H1 (cell line): ENCODE measurements around the gene NPFFR2. TPM values are rescaled to one million over a fixed set of nuclear protein-coding genes. Genes with fewer than 3 reads are reported as not detected.

Experiments
- BACH1 ChIP-seq: IDR thresholded peaks from 2 replicates; pipeline ENCODE4 v1.6.1; 2012; ENCODE audit warnings: low read length, improper control_type of control experiment
- GABPA ChIP-seq: IDR thresholded peaks from 2 replicates; pipeline ENCODE4 v1.6.1; 2011; ENCODE audit warnings: mild to moderate bottlenecking, low read length, moderate library complexity, borderline replicate concordance; ENCODE audit not compliant: insufficient read depth
- KDM4A ChIP-seq: IDR thresholded peaks from one replicate; pipeline ENCODE4 v1.7.1; 2012; ENCODE audit warnings: low read depth, mild to moderate bottlenecking, moderate library complexity, low read length, inconsistent platforms; ENCODE audit not compliant: severe bottlenecking
- SIRT6 ChIP-seq: IDR thresholded peaks from one replicate; pipeline ENCODE4 v1.7.1; 2012; ENCODE audit warnings: low read length, inconsistent platforms
- polyA plus RNA-seq, 7 experiments: library from polyadenylated mRNA; depleted of rRNA in 3 of 7; stranded (reverse) in 5 of 7; unstranded in 2 of 7; fragments of >200 nt in 5 of 7; fragments of 200-250 nt in 2 of 7; gene quantifications; 1 replicate in 5 of 7; 2 replicates in 1 of 7; 4 replicates in 1 of 7; pipeline versions ENCODE4 v1.2.1 to v1.2.3, GENCODE V29; 2011 to 2013; ENCODE audit warnings: missing spikeins in 2 of 7, mixed read lengths in 2 of 7
- total RNA-seq: library from RNA; stranded (reverse); fragmentation: NEBNext Ultra II Directional; extraction: Animal tissue kit (Norgen Biotek cat#: 25700); gene quantifications from 2 replicates; pipeline ENCODE4 v1.2.1, GENCODE V29; 2021
- TF ChIP-seq, protein P1 (sequence below): fragments of 300-600 bp; sonication (generic); IDR thresholded peaks from 2 replicates; pipeline ENCODE4 v1.7.1; 2012; ENCODE audit warnings: low read length, moderate library complexity, mild to moderate bottlenecking, inconsistent platforms; ENCODE audit not compliant: insufficient replicate concordance

NPFFR2 gene
- total and polyA plus RNA-seq, 2 of the 8 experiments (the other 6 are each of a cell fraction or from before 2014, with no cell fraction given) = 0.26 to 0.53 TPM

DNA sequence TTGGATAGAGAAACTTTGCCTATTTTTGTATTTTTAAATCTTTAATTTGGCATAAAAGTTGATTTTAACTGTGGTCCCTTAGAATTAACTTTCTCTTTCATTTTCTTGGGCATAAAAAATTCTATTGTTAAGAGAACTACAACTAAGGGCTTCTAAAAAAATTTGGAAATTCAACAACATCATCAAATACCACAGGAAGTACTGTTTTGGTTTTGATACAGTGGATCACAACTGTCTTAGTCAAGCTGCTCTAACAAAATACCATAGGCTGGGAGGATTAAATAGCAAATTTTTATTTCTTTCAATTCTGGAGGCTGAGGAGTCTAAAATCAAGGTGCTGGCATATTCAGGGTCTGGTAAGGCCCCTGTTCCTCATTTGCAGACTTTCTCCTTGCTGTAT, 19.9 kb upstream of the NPFFR2 start (continued):
- TF ChIP-seq, protein P1, sequence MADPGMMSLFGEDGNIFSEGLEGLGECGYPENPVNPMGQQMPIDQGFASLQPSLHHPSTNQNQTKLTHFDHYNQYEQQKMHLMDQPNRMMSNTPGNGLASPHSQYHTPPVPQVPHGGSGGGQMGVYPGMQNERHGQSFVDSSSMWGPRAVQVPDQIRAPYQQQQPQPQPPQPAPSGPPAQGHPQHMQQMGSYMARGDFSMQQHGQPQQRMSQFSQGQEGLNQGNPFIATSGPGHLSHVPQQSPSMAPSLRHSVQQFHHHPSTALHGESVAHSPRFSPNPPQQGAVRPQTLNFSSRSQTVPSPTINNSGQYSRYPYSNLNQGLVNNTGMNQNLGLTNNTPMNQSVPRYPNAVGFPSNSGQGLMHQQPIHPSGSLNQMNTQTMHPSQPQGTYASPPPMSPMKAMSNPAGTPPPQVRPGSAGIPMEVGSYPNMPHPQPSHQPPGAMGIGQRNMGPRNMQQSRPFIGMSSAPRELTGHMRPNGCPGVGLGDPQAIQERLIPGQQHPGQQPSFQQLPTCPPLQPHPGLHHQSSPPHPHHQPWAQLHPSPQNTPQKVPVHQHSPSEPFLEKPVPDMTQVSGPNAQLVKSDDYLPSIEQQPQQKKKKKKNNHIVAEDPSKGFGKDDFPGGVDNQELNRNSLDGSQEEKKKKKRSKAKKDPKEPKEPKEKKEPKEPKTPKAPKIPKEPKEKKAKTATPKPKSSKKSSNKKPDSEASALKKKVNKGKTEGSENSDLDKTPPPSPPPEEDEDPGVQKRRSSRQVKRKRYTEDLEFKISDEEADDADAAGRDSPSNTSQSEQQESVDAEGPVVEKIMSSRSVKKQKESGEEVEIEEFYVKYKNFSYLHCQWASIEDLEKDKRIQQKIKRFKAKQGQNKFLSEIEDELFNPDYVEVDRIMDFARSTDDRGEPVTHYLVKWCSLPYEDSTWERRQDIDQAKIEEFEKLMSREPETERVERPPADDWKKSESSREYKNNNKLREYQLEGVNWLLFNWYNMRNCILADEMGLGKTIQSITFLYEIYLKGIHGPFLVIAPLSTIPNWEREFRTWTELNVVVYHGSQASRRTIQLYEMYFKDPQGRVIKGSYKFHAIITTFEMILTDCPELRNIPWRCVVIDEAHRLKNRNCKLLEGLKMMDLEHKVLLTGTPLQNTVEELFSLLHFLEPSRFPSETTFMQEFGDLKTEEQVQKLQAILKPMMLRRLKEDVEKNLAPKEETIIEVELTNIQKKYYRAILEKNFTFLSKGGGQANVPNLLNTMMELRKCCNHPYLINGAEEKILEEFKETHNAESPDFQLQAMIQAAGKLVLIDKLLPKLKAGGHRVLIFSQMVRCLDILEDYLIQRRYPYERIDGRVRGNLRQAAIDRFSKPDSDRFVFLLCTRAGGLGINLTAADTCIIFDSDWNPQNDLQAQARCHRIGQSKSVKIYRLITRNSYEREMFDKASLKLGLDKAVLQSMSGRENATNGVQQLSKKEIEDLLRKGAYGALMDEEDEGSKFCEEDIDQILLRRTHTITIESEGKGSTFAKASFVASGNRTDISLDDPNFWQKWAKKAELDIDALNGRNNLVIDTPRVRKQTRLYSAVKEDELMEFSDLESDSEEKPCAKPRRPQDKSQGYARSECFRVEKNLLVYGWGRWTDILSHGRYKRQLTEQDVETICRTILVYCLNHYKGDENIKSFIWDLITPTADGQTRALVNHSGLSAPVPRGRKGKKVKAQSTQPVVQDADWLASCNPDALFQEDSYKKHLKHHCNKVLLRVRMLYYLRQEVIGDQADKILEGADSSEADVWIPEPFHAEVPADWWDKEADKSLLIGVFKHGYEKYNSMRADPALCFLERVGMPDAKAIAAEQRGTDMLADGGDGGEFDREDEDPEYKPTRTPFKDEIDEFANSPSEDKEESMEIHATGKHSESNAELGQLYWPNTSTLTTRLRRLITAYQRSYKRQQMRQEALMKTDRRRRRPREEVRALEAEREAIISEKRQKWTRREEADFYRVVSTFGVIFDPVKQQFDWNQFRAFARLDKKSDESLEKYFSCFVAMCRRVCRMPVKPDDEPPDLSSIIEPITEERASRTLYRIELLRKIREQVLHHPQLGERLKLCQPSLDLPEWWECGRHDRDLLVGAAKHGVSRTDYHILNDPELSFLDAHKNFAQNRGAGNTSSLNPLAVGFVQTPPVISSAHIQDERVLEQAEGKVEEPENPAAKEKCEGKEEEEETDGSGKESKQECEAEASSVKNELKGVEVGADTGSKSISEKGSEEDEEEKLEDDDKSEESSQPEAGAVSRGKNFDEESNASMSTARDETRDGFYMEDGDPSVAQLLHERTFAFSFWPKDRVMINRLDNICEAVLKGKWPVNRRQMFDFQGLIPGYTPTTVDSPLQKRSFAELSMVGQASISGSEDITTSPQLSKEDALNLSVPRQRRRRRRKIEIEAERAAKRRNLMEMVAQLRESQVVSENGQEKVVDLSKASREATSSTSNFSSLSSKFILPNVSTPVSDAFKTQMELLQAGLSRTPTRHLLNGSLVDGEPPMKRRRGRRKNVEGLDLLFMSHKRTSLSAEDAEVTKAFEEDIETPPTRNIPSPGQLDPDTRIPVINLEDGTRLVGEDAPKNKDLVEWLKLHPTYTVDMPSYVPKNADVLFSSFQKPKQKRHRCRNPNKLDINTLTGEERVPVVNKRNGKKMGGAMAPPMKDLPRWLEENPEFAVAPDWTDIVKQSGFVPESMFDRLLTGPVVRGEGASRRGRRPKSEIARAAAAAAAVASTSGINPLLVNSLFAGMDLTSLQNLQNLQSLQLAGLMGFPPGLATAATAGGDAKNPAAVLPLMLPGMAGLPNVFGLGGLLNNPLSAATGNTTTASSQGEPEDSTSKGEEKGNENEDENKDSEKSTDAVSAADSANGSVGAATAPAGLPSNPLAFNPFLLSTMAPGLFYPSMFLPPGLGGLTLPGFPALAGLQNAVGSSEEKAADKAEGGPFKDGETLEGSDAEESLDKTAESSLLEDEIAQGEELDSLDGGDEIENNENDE = no peak
- no peak for TF ChIP-seq BACH1
- no peak for TF ChIP-seq GABPA
- no peak for TF ChIP-seq SIRT6
- TF ChIP-seq KDM4A = no peak
